BE2C (cell line): ENCODE measurements around the gene IRS4.

Source experiments
- DNase-seq: peaks from one replicate; pipeline ENCODE4 v3.0.0-alpha.2; 2020
- H3K27me3 ChIP-seq: fragments of 250-450 bp; sonication (Bioruptor Pico); 2 replicates; pipeline ENCODE4 v1.5.1; 2020; ENCODE audit warnings: mild to moderate bottlenecking
- H3K36me3 ChIP-seq: fragments of 250-450 bp; sonication (Bioruptor Pico); 2 replicates; pipeline ENCODE4 v1.5.1; 2020; ENCODE audit warnings: mild to moderate bottlenecking
- H3K4me1 ChIP-seq: fragments of 250-450 bp; sonication (Bioruptor Pico); 2 replicates; pipeline ENCODE4 v1.5.1; 2020
- H3K4me3 ChIP-seq: 2 replicates; pipeline ENCODE4 v1.5.1; 2011; ENCODE audit warnings: low read depth, low read length
- H3K9me3 ChIP-seq: fragments of 250-450 bp; sonication (Bioruptor Pico); 2 replicates; pipeline ENCODE4 v1.5.1; 2020
- TF ChIP-seq, protein P1 (sequence below): IDR thresholded peaks from 2 replicates; pipeline ENCODE4 v1.5.1; 2012; ENCODE audit warnings: mild to moderate bottlenecking, low read depth, low read length

Gene IRS4

DNA sequence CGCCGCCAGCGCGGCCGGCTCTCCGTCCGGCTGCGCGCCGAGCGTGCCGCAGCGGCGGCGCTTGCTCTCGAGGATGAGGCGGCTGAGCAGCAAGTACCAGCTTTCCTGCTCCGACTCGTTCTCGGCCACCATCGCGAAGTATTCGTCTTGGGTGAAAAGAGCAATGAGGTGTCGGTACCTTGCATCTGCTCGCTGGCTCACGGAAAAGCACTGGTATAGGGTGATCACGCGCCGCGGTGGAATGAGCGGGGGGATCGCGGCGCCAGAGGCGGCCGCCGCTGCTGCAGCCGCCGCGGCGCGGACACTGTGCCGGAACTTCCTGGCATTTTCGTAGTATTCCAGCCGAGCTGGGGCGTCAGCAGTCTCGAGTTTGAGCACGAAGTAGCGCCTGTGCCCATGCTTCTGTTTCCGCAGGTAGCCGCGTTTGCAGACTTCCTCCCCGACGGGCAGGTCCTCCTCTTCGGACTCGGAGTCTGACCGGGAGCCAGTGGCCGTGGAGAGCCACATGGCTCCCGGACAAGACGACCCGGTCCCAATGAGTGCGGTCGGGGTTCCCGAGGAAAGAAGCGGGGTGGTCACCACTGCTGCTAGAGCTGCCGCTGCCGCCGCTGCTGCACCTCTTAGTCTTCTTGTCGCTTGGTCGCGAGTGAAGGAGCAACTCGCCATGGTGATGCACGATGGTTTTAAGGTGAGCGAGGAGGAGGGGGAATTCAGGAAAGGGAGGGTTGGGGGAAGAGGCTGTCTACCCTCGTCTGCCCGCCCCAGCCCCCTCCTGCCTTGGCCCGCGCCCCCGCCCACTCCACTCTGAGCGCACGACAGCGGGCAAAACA is 469 bp downstream of the IRS4 start:
- TF ChIP-seq, protein P1, sequence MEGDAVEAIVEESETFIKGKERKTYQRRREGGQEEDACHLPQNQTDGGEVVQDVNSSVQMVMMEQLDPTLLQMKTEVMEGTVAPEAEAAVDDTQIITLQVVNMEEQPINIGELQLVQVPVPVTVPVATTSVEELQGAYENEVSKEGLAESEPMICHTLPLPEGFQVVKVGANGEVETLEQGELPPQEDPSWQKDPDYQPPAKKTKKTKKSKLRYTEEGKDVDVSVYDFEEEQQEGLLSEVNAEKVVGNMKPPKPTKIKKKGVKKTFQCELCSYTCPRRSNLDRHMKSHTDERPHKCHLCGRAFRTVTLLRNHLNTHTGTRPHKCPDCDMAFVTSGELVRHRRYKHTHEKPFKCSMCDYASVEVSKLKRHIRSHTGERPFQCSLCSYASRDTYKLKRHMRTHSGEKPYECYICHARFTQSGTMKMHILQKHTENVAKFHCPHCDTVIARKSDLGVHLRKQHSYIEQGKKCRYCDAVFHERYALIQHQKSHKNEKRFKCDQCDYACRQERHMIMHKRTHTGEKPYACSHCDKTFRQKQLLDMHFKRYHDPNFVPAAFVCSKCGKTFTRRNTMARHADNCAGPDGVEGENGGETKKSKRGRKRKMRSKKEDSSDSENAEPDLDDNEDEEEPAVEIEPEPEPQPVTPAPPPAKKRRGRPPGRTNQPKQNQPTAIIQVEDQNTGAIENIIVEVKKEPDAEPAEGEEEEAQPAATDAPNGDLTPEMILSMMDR: no peak
- H3K36me3 ChIP-seq: no peaks in the 10 kb centered on the region
- peak overlapping the region; percentile 39 for H3K4me3 ChIP-seq
- peaks cover 43% of the 10 kb centered on the region for H3K27me3 ChIP-seq
- no peaks in the 10 kb centered on the region for H3K4me1 ChIP-seq
- DNase-seq: no peak
- no peaks in the 10 kb centered on the region for H3K9me3 ChIP-seq

DNA sequence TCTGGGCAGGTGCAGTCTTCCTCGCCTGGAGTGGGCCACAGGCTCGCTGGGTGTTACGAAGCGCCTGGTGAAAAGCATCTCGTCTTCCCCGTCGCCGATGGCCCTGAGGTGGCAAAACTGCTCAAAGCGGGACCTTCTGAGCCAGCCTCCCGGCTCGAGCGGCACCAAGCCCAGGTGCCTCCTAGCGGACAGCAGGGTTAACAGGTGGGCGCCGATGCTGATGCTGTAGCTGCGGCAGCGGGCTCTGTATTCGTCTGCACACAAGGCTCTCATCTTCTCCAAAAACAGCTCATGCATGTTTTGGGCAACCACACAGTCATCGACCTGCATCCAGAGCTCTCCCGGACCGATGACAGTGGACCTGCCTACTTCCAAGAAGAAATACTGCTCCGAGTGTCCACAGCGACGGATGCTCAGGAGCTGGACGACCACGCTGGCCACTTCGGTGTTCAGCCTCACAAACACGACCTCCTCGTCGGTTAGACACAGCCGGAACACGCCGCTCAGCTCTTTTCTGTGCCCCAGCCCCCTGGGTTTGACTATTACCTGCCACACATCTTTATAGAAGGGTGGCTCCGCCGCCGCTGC is 1.2 kb downstream of the IRS4 start:
- H3K36me3 ChIP-seq: no peaks in the 10 kb centered on the region
- no peaks in the 10 kb centered on the region for H3K4me1 ChIP-seq
- H3K4me3 ChIP-seq: no peak overlapping the region
- DNase-seq: no peak
- TF ChIP-seq, protein P1: no peak
- no peaks in the 10 kb centered on the region for H3K9me3 ChIP-seq
- H3K27me3 ChIP-seq: peaks cover 43% of the 10 kb centered on the region

DNA sequence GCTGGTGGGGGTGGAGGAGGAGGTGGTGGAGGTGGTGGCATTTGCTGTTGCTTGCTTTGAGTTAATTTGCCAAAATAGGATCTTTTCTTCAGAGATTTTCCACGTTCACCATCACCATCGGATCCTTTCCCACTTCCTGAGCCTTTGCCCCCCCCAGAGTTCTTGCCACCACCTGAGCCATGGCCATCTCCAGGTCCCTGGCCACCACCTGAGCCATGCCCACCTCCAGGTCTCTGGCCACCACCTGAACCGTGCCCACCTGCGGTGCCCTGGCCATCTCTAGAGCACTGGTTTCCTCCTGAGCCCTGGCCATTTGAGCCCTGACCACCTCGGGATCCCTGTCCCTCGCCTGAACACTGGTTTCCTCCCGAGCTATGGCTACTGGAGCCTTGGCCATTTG is 1.9 kb downstream of the IRS4 start:
- Histone ChIP-seq H3K4me1 (no peaks in the 10 kb centered on the region), H3K9me3 (no peaks in the 10 kb centered on the region), H3K4me3 (no peak overlapping the region), H3K36me3 (no peaks in the 10 kb centered on the region), H3K27me3 (peaks cover 43% of the 10 kb centered on the region)
- DNase-seq: no peak
- TF ChIP-seq, protein P1: no peak

DNA sequence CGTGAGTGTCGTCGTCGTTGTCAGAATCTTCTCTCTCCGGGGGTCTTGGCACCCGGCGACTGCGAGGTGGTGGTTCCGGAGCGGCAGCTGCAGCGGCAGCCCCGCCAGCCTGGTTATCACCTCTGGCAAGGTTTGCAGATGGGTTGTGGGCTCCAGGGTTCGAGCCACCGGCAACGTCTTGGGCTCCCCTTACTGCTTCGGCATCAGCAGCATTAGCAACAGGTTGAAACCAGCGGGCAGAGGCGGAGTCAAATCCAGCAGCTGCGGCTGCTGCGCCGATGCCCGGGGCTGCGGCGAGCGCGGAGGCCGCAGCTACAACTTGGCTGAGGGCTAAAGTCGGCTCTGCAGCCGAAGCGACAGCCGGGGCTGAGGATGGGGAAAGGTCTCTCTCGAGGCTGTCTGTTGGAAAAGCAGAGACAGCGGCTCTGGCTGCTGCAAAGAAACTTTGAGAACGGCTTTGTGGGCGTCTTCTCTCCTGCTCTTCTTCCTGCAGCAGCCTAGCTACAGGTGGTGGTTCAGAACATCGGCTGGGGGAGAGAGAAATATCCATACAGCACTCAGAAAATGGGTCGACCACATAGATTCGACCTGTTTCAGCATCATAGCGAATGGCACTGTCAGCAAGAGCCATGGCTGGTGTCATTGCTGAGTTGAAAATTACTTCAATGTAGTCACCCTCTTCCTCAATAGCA is 3.6 kb downstream of the IRS4 start:
- Histone ChIP-seq H3K4me3 (no peak overlapping the region), H3K4me1 (no peaks in the 10 kb centered on the region), H3K27me3 (peaks cover 43% of the 10 kb centered on the region), H3K9me3 (no peaks in the 10 kb centered on the region), H3K36me3 (no peaks in the 10 kb centered on the region)
- no peak for DNase-seq
- TF ChIP-seq, protein P1: no peak

DNA sequence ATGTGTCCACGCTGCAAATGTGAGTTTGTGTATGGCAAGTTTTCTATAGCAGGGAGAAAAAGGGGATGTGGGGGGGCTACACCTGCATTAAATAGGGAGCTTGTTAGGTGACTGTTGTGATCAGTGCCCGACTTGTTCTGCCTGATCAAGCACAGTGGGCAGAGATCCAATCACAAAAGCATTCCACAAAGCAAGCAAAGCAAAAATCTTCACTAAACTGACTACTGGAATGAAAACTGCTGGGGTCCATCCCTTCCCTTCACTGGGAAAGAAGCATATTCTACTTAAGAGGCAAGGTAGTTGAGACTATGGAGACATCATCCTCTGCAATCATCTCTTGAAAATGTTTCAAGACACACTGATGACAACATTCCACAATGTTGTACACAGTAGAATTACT is 5.2 kb downstream of the IRS4 start:
- Histone ChIP-seq H3K4me1 (no peaks in the 10 kb centered on the region), H3K9me3 (no peaks in the 10 kb centered on the region), H3K36me3 (no peaks in the 10 kb centered on the region), H3K27me3 (peaks cover 33% of the 10 kb centered on the region), H3K4me3 (no peak overlapping the region)
- no peak for DNase-seq
- TF ChIP-seq, protein P1: no peak
